EH (cell line): ENCODE data around the gene RAB44.

Experiments
- DNase-seq: peaks from one replicate; pipeline ENCODE4 v3.0.0-alpha.2; 2015; ENCODE audit warnings: low read depth

RAB44 gene

GRCh38 chr6:36730424-36731380 lies 33.1 kb downstream of the RAB44 start:
- no peak for DNase-seq

GRCh38 chr6:36731622-36732310 lies 34.1 kb downstream of the RAB44 start:
- DNase-seq, result no peak

GRCh38 chr6:36733300-36733699 lies 35.7 kb downstream of the RAB44 start:
- no peak for DNase-seq

GRCh38 chr6:36734486-36735060 lies 36.9 kb downstream of the RAB44 start:
- no peak for DNase-seq

- peak; percentile 92 for DNase-seq
Observed at GRCh38 chr6:36735110-36736071, 37.8 kb downstream of the RAB44 start.

GRCh38 chr6:36737043-36737785 lies 39.6 kb downstream of the RAB44 start:
- no peak for DNase-seq

- DNase-seq, result no peak
Observed at GRCh38 chr6:36738108-36738507, 40.5 kb downstream of the RAB44 start.

- DNase-seq, result peak; percentile 62
Observed at GRCh38 chr6:36739947-36740817, 42.6 kb downstream of the RAB44 start.

- no peak for DNase-seq
Observed at GRCh38 chr6:36740818-36741179, 43.2 kb downstream of the RAB44 start.

GRCh38 chr6:36742146-36742545 lies 44.5 kb downstream of the RAB44 start:
- no peak for DNase-seq

- DNase-seq, result no peak
Observed at GRCh38 chr6:36743032-36743431, 45.4 kb downstream of the RAB44 start.

- no peak for DNase-seq
Observed at GRCh38 chr6:36743538-36744303, 46.1 kb downstream of the RAB44 start.

GRCh38 chr6:36744304-36744673 lies 46.7 kb downstream of the RAB44 start:
- DNase-seq, result no peak

- no peak for DNase-seq
Observed at GRCh38 chr6:36745283-36745682, 47.7 kb downstream of the RAB44 start.

GRCh38 chr6:36745836-36746235 lies 48.2 kb downstream of the RAB44 start:
- DNase-seq, result no peak

- DNase-seq, result no peak
Observed at GRCh38 chr6:36746251-36746650, 48.6 kb downstream of the RAB44 start.

GRCh38 chr6:36749829-36750489 lies 52.3 kb downstream of the RAB44 start:
- no peak for DNase-seq

- peak; percentile 62 for DNase-seq
Observed at GRCh38 chr6:36751091-36751490, 53.5 kb downstream of the RAB44 start.

GRCh38 chr6:36751833-36752186 lies 54.2 kb downstream of the RAB44 start:
- DNase-seq, result no peak
